WERI-Rb-1 (cell line): ENCODE results near the gene DNMBP.
"Not testable (repeated sequence)": the region's sequence is repeated elsewhere in the genome, so short reads cannot be mapped to it uniquely, and the experiment has no call there.

ENCODE experiments used
- DNase-seq: peaks from one replicate; pipeline ENCODE4 v3.0.0-alpha.2; 2020
- H3K27ac ChIP-seq: fragments of 250-450 bp; sonication (Bioruptor Pico); 2 replicates; pipeline ENCODE4 v1.5.1; 2020; ENCODE audit warnings: mild to moderate bottlenecking, moderate library complexity
- H3K27me3 ChIP-seq: fragments of 250-450 bp; sonication (Bioruptor Pico); 2 replicates; pipeline ENCODE4 v1.5.1; 2021; ENCODE audit warnings: mild to moderate bottlenecking, low read depth, moderate library complexity; ENCODE audit not compliant: insufficient read depth, severe bottlenecking
- H3K36me3 ChIP-seq: fragments of 250-450 bp; sonication (Bioruptor Pico); 2 replicates; pipeline ENCODE4 v1.5.1; 2020; ENCODE audit warnings: mild to moderate bottlenecking, moderate library complexity
- H3K4me3 ChIP-seq: 2 replicates; pipeline ENCODE4 v1.5.1; 2011; ENCODE audit warnings: low read depth, mild to moderate bottlenecking, control low read depth, low read length
- H3K9me3 ChIP-seq: fragments of 250-450 bp; sonication (Bioruptor Pico); 2 replicates; pipeline ENCODE4 v1.5.1; 2021; ENCODE audit warnings: mild to moderate bottlenecking, moderate library complexity; ENCODE audit not compliant: severe bottlenecking
- TF ChIP-seq, protein P1 (sequence below): IDR thresholded peaks from 2 replicates; pipeline ENCODE4 v1.5.1; 2011; ENCODE audit warnings: low read depth, mild to moderate bottlenecking, control low read depth, inconsistent platforms, low read length

Gene DNMBP

DNA sequence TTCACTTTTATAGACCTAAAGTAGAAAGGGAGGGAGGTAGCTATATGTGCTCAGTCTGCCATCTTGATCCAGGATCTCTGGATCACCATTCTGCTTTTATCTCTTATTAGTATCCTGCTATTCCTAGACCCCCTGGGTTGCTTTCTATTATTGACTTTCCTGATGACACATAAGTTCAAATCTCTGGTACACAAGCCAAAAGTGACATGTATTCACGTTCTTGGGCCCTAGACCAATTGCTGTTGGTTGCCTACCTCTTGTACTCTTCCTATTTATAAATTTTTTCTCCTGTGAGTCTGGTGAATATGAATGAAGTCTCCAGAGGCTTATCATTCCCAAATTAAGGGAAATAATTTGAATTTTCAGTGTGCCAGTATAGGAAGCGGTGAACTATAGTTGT lies 56.9 kb downstream of the DNMBP start:
- Histone ChIP-seq H3K4me3 (no peak overlapping the region), H3K36me3 (peaks cover 30% of the 10 kb centered on the region), H3K9me3 (peaks cover 4% of the 10 kb centered on the region), H3K27me3 (no peaks in the 10 kb centered on the region), H3K27ac (no peak overlapping the region)
- TF ChIP-seq, protein P1, sequence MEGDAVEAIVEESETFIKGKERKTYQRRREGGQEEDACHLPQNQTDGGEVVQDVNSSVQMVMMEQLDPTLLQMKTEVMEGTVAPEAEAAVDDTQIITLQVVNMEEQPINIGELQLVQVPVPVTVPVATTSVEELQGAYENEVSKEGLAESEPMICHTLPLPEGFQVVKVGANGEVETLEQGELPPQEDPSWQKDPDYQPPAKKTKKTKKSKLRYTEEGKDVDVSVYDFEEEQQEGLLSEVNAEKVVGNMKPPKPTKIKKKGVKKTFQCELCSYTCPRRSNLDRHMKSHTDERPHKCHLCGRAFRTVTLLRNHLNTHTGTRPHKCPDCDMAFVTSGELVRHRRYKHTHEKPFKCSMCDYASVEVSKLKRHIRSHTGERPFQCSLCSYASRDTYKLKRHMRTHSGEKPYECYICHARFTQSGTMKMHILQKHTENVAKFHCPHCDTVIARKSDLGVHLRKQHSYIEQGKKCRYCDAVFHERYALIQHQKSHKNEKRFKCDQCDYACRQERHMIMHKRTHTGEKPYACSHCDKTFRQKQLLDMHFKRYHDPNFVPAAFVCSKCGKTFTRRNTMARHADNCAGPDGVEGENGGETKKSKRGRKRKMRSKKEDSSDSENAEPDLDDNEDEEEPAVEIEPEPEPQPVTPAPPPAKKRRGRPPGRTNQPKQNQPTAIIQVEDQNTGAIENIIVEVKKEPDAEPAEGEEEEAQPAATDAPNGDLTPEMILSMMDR: no peak
- no peak for DNase-seq

DNA sequence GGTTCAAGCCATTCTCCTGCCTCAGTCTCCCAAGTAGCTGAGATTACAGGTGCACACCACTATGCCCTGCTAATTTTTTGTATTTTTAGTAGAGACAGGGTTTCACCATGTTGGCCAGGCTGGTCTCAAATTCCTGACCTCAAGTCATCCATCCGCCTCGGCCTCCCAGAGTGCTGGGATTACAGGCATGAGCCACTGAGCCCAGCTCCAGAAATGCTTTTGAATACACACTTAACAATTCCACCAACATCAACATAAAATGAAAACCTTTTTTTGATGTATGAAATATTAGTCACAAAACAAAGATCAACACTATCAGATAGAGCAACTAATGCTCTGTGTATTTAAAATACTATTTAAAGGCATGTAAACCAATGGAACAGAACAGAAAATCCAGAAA lies 63.7 kb downstream of the DNMBP start:
- H3K9me3 ChIP-seq, H3K36me3 ChIP-seq, H3K4me3 ChIP-seq, H3K27ac ChIP-seq, H3K27me3 ChIP-seq, DNase-seq: not testable (repeated sequence)

DNA sequence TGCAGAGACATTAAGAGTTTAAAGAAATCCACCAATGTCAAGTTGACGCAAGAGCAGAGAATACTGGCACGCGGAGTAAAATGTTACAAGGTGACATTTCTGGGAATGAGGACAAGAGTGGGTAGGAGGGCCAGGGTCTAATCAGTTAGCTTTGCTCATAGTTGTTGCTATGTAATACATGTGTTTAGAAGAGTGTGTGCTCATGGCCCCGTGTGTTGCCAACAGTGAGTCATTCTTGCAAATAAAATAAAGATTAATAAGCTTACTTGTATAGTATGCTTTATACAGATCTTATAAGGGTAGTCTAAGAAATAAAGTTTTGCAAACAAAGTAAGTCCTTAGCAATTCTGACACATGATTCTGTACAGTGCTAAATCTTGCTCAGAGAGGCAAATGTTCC lies 64.5 kb downstream of the DNMBP start:
- Histone ChIP-seq H3K9me3 (no peaks in the 10 kb centered on the region), H3K4me3 (no peak overlapping the region), H3K27ac (no peak overlapping the region), H3K27me3 (no peaks in the 10 kb centered on the region), H3K36me3 (no peaks in the 10 kb centered on the region)
- DNase-seq: no peak
- TF ChIP-seq, protein P1: no peak

DNA sequence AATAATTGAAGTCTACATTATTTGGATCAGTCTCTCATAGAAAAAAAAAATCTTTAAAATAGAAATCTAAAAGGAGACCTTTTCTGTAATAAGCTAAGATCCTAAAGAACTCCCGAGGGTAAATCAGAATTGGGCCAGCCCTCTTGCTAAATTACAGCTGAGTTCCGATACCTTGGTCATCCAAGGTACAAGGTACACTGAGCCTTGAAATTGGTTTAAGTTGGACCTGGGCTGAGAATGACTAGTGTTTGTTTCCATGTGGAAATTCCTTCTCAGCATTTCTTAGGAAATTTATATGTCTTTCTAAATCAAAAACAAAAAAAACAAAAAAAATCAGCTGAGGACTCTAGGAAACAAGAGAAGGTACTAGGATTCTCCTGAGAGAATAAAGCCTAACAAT lies 64.9 kb downstream of the DNMBP start:
- Histone ChIP-seq H3K9me3 (no peaks in the 10 kb centered on the region), H3K4me3 (no peak overlapping the region), H3K27me3 (no peaks in the 10 kb centered on the region), H3K27ac (no peak overlapping the region), H3K36me3 (no peaks in the 10 kb centered on the region)
- TF ChIP-seq, protein P1: no peak
- DNase-seq: no peak

DNA sequence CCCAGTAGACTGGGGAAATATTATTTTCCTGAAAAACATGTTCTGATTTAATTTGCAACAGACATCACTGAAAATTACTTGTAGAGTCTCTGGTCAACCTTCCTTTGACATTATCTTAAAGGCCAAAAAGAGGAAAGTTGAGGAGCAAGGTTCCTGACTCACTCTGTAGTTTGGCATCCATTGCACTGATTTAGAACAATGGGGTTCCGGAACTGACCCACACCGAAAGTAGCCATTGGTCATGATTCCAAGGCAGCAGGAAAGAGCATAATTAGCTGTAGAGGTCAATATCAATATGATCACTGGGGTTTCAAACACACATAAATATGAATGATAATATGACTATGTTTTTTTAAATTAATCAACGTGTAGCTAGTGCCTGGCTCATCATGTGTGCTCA lies 65.8 kb downstream of the DNMBP start:
- Histone ChIP-seq H3K27ac (no peak overlapping the region), H3K27me3 (no peaks in the 10 kb centered on the region)

DNA sequence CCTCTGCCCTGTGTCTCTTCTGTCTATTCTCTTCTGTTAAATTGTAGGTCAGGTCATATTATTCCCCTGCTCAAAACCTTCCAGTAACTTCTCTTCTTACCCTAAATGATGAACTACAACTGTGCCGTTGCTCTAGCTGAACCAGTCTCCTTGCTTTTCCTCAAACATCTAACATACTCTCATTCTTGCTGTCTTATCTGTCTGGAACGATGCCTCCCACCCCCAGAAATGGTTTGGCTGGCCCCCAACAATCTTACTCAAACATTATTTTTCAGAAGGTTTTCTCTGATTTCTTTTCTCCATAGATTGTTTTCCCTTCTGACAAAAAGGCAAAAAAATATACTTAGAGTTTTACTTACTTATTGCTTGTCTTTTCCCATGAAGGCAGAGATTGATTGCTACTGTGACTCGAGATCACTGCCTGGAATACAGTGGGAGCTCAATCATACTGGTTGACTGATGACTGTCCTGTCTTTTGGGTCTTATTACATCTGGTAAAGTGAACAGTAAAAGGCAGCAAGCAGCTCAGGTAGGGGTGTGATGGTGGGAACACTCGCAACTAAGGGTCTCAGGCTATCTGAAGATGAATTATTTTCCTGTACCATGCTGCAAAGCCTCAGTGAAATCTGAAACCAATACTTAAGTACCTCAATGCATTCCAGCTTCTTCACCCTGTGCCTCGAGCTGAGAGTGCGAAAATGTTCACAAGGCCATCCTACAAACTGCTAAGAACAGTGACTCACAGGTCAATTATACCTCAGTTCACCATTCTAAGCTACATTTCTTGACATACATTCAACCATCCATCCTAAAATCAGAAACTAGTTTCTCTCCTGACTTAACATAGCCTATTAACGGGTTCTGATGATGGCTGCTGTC lies 67.6 kb downstream of the DNMBP start:
- Histone ChIP-seq H3K4me3 (no peak overlapping the region), H3K27me3 (no peaks in the 10 kb centered on the region), H3K27ac (no peak overlapping the region), H3K9me3 (no peaks in the 10 kb centered on the region), H3K36me3 (no peaks in the 10 kb centered on the region)
- TF ChIP-seq, protein P1: no peak
- no peak for DNase-seq

More for the DNA sequence above, 65.8 kb downstream of the DNMBP start:
- H3K36me3 ChIP-seq: no peaks in the 10 kb centered on the region
- no peak for DNase-seq
- TF ChIP-seq, protein P1: no peak
- no peaks in the 10 kb centered on the region for H3K9me3 ChIP-seq
- no peak overlapping the region for H3K4me3 ChIP-seq
